GM21447 (cell line): ENCODE data around the gene TXLNB.
"Not testable (repeated sequence)": the region's sequence is repeated elsewhere in the genome, so short reads cannot be mapped to it uniquely, and the experiment has no call there.

ENCODE experiments used
- ATAC-seq: cut with Tn5 transposase; IDR thresholded peaks from one replicate; pipeline ENCODE4 v1.9.1; 2021; ENCODE audit not compliant: unreplicated experiment

The TXLNB gene

DNA sequence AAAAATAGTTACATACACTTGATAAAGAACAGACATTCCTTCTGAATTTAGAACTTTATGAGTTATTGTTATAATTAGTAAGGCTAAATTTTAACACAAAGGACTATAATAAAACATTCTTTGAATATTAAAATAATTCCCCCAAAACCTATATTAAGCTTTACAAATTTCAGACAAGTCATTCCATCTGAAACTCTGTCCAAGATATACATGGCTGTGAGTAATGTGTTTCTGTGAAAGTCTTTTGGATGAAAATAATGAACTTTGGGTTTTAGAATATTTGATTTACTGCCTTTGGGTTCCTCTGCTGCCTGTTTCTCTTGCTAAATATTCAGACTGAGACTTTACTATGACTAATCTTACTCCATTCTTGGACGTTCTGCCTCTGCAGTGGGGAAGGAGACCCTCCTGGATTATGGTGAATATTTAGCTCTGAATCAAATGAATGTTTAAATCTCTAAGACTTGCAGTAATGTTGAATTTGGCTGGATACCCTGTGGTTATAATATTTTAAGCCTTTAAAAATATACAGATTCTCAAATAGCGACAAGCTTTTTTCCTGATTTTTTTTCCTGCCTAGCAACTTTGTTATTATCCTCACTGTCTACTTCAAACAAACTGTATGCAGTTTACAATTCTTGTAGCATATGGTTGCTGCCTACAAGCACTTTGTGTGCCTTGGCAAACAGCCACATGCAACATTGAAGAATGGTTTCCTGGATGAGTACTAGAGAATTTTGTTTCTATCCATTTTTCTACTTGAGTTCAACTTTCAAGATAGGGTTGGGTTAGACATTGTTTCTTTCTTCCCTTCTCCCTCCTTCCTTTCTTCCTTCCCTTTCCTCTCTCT lies 51.4 kb downstream of the TXLNB start:
- no peak for ATAC-seq

DNA sequence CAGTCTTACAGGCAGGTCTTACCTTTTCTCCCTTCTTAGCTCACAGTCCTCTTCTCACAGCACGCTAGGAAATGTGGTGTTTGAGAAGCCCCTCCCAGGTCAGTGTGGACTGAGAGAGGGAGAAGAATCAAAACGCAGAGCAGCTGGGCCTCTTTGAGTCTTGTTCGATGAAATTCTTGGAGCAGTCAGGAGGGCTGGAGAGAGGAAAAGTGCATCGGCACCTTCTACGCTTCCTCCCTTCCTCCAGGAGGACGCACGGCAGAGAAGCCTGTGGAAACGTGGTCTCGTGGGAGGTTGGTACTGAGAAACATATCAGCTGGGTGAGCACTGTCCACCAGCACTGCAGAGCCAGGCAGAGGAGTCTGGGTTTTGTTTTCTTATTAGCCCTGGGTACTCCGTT lies 52.7 kb downstream of the TXLNB start:
- no peak for ATAC-seq

DNA sequence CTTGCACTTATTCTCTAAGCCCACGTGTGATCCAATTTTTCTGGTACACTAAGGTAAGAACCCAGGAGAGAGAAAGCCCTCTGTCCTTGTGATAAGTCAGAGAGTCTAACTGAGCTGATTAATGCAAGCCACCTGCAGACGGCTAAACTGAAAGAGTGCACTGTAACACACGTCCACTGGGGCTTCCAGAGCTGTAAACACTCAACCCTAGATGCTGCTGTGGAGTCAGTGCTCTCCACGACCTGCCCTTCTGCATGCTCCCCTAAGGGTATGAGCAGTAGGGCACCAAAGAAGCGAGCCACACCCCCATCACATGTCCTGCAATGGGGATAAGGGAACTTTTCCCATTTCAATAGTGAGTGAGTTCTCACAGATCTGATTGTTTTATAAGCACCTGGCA lies 55.7 kb downstream of the TXLNB start:
- no peak for ATAC-seq

DNA sequence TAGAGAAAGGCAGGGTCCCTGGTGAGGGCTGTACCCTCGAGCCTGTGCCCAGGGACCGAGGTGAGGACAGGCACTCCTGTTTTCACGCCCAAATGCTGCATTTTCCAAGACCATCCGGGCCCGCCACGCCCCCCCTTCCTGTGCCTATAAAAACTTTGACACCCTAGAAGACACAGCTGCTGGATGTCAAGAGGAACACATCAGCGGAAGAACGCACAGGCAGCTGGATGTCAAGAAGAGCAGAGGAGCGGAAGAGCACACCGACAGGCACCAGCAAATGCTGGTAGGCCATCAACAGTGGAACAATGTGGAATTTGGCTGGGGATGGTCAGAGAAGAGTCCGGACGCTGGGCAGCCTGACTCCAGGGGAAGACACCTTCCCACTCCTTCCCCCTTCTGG lies 56.1 kb downstream of the TXLNB start:
- no peak for ATAC-seq

DNA sequence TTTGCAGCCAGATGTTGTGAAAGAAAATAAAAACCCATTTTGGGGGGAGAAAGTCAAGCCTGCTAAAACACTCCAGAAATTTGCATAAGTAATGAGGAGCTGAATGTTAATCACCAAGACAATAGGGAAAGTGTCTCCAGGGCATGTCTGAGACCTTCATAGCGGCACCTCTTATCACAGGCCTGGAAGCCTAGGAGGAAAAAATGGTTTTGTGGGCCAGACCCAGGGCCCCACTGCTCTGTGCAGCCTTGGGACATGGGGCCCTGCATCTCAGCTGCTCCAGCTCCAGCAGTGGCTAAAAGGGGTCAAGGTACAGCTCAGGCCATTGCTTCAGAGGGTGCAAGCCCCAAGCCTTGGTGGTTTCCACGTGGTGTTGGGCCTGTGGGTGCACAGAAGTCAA lies 57.6 kb downstream of the TXLNB start:
- ATAC-seq, result not testable (repeated sequence)

DNA sequence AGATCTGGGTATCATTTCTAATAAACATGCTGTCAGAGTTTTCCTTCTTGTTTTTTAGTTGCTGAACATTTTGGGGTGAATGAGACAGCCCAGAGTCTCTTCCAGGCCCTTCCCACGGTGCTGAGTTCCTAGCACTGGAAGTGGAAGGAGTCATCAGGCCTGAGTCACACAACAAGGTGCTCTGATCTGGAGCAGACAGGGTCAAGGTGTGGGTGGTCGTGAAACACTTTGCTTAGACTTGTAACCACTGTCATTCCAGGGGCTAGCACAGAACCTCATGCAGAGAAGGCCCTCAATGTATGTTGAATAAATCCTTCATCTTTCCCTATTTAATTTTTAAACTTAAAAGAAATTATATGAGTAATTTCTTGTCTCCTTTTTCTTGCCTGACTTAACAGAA lies 60.6 kb downstream of the TXLNB start:
- ATAC-seq, result no peak

DNA sequence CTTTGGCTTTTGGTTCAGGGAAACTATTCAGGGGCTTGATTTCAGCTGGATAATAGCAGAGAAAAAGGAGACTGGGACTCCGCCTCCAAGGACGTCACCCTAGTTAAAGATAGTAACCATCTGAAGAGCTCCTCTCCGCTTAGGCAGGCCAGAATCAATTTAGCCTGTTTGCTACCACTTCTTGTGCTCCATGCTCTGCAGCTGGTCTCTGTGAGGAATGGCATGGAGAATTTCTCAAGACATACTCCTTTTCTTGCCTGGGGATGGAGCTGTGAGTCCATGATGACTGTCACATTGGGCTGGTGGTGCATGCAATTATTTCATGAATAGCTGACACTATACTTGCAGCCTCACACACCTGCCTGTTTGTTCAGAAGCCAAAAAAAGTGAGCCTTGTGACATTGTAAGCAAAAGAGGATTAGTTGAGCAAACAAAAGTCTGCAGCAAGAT lies 61.4 kb downstream of the TXLNB start:
- no peak for ATAC-seq

DNA sequence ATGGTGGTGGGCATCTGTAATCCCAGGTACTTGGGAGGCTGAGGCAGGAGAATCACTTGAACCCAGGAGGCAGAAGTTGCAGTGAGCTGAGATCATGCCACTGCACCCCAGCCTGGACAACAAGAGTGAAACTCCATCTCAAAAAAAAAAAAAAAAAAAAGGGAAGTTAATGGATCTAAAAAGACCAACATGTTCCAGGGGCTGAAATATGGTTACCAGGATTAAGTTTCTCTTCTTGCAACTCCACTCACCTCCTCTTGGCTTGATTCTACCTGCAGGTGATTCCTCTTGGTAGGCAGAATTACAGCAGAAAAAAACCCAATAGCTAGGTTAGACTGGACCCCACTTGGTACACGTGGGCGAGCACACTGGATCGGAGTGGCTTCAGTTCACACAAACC lies 63.4 kb downstream of the TXLNB start:
- not testable (repeated sequence) for ATAC-seq

DNA sequence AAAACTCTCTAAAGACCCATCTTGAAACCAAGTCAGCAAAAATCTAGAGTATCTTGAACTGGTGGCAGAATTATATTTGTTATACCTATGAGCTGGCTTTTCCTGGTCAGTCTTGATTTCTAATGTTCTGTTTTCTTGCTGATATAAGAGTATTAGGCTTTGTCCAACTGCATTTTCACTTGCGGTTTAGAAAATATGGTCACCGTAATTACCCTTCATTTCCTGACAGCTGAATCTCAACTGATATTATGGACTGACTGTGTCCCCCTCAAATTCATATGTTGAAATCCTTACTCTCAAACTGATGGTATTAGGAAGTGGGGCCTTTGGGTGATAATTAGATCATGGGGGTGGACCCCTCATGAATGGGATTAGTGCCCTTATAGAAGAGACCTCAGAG lies 72.1 kb downstream of the TXLNB start:
- ATAC-seq, result no peak

DNA sequence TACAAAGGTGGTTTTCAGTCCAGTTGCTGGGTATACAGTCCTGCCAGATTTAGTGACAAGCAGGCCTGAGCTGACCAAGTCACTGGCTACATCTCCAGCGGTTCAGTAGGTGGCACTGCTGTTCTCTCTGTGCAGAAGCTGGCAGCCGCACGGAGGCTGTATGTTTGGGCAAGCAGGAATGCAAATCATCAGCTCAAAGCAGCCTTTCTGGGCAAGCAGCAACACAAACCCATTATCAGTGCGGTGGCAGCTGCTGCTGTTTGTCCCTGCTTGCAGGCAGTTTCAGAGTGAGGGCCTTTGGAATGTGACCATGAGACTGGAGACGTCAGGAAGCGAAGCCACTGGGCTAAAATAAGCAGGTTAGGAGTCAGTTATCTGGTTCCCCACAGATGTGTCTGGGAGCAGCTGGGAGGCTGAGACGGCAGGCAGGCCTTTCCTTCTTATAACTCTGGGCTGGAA lies 72.5 kb downstream of the TXLNB start:
- ATAC-seq, result peak; percentile 100

DNA sequence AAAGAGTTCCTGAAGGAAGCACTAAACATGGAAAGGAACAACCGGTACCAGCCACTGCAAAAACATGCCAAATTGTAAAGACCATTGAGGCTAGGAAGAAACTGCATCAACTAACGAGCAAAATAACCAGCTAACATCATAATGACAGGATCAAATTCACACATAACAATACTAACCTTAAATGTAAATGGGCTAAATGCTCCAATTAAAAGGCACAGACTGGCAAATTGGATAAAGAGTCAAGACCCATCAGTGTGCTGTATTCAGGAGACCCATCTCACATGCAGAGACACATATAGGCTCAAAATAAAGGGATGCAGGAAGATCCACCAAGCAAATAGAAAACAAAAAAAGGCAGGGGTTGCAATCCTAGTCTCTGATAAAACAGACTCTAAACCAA lies 79.3 kb downstream of the TXLNB start:
- ATAC-seq, result not testable (repeated sequence)

DNA sequence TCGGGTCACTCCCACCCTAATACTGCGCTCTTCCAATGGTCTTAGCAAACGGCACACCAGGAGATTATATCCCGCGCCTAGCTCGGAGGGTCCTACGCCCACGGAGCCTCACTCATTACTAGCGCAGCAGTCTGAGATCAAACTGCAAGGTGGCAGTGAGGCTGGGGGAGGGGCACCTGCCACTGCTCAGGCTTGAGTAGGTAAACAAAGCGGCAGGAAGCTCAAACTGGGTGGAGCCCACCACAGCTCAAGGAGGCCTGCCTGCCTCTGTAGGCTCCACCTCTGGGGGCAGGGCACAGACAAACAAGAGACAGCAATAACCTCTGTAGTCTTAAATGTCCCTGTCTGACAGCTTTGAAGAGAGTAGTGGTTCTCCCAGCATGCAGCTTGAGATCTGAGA lies 81.0 kb downstream of the TXLNB start:
- ATAC-seq, result not testable (repeated sequence)

DNA sequence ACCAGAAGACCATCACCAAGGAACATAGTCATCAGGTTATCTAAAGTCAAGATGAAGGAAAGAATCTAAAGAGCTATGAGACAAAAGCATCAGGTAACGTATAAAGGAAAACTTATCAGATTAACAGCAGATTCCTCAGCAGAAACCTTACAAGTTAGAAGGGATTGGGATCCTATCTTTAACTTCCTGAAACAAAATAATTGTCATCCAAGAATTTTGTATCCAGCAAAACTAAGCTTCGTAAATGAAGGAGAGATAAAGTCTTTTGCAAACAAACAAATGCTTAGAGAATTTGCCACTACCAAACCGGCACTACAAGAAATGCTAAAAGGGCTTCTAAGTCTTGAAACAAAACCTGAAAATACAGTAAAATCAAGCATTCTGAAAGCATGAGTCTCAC lies 86.0 kb downstream of the TXLNB start:
- no peak for ATAC-seq

DNA sequence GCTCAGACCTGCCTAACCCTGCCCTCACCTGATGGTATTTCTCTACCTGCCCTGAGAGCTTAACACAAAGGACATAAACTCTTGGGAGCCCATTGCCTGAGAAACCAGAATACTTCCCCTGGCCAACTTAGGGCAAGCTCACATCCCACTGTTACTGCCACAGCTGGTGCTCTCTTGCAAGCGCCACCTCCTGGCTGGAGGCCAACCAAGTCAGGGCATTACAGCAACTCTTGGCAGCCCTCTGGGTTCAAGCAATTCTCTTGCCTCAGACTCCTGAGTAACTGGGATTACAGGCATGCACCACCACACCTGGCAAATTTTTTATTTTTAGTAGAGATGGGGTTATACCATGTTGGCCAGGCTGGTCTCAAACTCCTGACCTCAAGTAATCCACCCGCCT lies 86.8 kb downstream of the TXLNB start:
- no peak for ATAC-seq

DNA sequence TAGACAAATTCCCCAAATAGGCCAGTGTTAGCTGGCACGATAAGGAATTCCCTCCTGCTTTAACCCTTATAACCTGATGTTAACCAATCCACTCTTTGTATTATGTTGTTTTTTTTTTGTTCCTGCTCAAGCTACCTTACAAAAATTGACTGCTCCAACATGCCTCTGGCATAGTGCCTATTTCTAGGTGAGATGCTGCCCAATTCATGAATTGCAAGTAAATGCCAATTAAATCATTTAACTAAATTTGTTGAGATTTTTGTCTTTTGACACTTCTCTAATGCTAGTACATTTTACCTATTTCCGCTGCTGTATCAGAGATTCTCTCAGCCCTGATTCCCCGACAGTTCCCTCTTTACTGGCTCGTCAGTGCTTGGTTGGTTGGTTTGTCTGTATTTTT lies 90.4 kb downstream of the TXLNB start:
- no peak for ATAC-seq

DNA sequence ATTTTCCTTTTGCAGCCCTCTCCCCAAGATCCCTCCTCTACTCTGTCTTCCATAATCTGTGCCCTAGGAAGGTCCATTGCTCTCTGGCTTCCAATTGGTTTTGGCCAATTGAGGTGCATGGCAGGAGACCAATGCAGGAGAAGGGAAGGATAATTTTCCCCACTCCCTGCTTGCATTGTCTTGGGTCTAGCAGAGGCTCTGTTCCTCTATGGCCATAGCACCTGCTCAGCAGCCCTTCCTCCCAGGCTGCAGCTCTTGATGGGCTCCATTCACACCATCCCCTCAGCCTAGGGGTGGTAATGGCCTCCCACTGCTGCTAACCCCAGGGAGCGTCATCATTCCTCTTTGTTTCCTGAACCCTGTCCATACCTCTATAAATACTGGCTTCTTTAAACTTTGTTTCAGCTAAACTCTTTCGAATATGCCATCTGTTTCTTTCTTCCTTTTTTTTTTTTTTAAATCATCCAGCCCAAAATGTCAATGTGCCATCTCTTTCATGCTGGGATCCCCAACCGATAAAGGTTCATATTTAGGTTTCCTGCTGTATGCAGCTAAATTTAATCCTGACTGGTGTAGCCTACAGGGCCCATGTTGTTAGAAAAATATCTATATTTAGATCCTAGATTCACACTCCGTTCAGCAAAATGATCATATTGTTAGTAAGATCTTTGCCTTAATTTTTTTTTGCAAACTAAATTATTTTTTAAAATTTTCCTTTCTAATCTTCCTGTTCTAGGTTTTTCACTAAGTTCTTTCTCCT lies 93.1 kb downstream of the TXLNB start:
- no peak for ATAC-seq

DNA sequence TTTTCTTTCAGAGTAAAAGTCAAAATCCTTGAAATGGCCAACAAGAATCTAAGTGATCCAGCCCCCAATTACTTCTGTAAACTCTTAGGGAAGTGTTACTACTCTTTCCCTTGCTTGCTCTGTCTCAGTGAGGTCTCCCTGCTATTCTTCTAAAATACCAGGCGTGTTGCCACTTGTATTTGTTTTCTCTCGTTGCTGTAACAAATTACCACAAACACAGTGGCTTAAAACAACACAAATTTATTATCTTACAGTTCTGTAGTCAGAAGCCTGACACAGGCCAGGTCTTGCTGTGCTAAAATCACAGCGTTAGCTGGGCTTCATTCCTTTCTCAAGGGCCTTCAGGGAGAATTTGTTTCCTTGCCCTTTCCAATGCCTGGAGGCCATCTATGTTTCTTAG lies 97.1 kb downstream of the TXLNB start:
- ATAC-seq, result no peak
